Right lobe of liver (tissue), 6 donors: ENCODE results near the gene UBE2E2. TPM values are rescaled to one million over a fixed set of nuclear protein-coding genes. Genes with fewer than 3 reads are reported as not detected.
A peak's percentile ranks its signal among the peaks of the same experiment; 100 is the strongest.

ENCODE experiments used
- ATAC-seq, 4 donors: fragments of 200-7000 bp; cut with Tn5 transposase; one replicate each; pipeline ENCODE4 v1.9.1; 2020; ENCODE audit warnings: mild to moderate bottlenecking in 4 of 4, moderate library complexity in 4 of 4
- DNase-seq, 3 donors: peaks; one replicate each; pipeline ENCODE4 v3.0.0-alpha.2; 2020
- H3K27ac ChIP-seq, 3 donors: fragments of 200-600 bp; one replicate each; pipeline ENCODE4 v1.8.0; 2022
- H3K27me3 ChIP-seq, 2 donors: fragments of 200-600 bp; one replicate each; pipeline ENCODE4 v1.8.0; 2022
- H3K36me3 ChIP-seq, 4 donors: fragments of 200-600 bp; sonication (generic) in 1 of 4; one replicate each; pipeline versions ENCODE4 v1.5.1 to v1.8.0; 2017 to 2022; ENCODE audit warnings: control low read depth in 1 of 4
- H3K4me1 ChIP-seq, 4 donors: fragments of 200-600 bp; sonication (generic) in 1 of 4; one replicate each; pipeline versions ENCODE4 v1.5.1 to v1.8.0; 2017 to 2022; ENCODE audit warnings: control low read depth in 1 of 4
- H3K4me3 ChIP-seq, 3 donors: fragments of 200-600 bp; one replicate each; pipeline ENCODE4 v1.8.0; 2022
- H3K9me3 ChIP-seq, 4 donors: fragments of 200-600 bp; sonication (generic) in 1 of 4; one replicate each; pipeline versions ENCODE4 v1.5.1 to v1.8.0; 2017 to 2022; ENCODE audit warnings: control low read depth in 1 of 4
- POLR2A ChIP-seq: fragments of 450-650 bp; IDR thresholded peaks from one replicate; pipeline ENCODE4 v1.6.1; 2017; ENCODE audit warnings: antibody characterized with exemption, mild to moderate bottlenecking
- WGBS: methylation state at CpG from one replicate; pipeline ENCODE4 v1.1.6; 2018; ENCODE audit warnings: low coverage, low lambda C conversion rate; ENCODE audit not compliant: insufficient coverage; ENCODE audit errors: missing lambda C conversion rate; 5-methylcytosine and 5-hydroxymethylcytosine counted together
- intact Hi-C, 2 donors: fragments of 100-400 bp; cut with DNase I; formaldehyde crosslinking; loops; one replicate each; pipeline versions ENCODE4 v1.11.2 to v1.14.1; 2022
- total RNA-seq, 6 experiments: library from RNA; depleted of rRNA in 2 of 6; stranded (reverse); fragments of >200 nt in 2 of 6; fragmentation: NEBNext Ultra II Directional in 3 of 6; extraction: Animal tissue kit (Norgen Biotek cat#: 25700) in 3 of 6; gene quantifications; one replicate each; pipeline versions ENCODE4 v1.1.0 to v1.2.4, GENCODE V29; 2016 to 2023
- TF ChIP-seq, protein P1 (sequence below), 4 donors: fragments of 200-600 bp in 3 of 4; fragments of 450-650 bp in 1 of 4; IDR thresholded peaks; one replicate each; pipeline versions ENCODE4 v1.5.1 to v1.8.0; 2016 to 2022; ENCODE audit warnings: antibody characterized with exemption in 4 of 4, mild to moderate bottlenecking in 2 of 4
- donor health status: DM: no; HTN: yes; CAD: no.
- donor health status: DM: no; HTN: no; CAD: no.
- donor health status: DM: no; HTN: no; CAD: no.
- donor health status: DM: no; HTN: yes; CAD: no.
- donor health status: DM: no; HTN: yes; CAD: no.

The UBE2E2 gene
- total RNA-seq, 6 experiments from 2014 or later = 17.2 to 29.1 (median 18.1) TPM

DNA sequence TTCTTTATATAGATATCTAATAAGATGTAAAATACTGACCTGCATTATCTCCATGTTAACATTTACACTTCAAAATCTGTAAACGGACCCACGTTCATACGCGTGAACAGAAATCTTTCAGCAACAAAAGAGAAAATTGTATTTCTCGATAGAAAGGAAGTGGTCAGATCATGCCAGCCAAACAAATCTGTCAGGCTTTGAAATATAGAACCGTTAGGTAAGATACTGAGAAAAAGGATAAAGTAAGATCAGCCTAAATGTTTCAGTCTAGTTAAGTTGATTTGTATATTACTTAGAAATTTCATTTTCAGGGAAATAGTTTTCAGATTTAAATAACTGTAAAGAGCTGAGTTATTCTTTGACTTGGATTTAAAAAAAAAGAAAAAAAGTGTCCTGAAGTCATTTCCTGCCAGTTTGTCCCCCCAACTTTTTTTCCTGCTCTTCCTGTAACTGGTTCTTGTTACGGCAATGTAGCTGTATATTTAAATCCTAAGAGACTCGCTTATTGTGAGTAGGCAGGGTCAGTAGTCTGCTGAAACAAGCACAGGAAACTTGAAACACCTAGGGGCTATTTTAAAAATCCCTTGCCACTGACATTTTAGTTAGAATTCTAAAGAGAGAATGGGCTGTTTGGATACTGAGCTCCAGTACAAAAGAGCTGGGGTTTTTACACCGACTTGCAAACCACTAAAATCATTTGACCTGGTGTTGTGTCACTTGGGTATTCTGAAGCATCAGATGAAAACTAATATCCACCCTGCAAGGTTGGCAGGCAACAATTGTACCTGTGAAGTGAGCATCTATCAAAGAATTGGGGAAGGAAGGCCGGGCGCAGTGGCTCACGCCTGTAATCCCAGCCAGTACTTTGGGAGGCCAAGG lies 237.5 kb downstream of the UBE2E2 start:
- intact Hi-C loops = no loop called here
- Histone ChIP-seq H3K9me3 (no peaks in the 10 kb centered on the region), H3K27me3 (no peaks in the 10 kb centered on the region), H3K4me3 (no peak overlapping the region), H3K4me1 (no peaks in the 10 kb centered on the region), H3K36me3 (no peaks in the 10 kb centered on the region), H3K27ac (no peak overlapping the region)
- DNase-seq (no peak), ATAC-seq (peak in 1 of 4 donors; percentile 35)
- no peak for TF ChIP-seq POLR2A
- TF ChIP-seq, protein P1, sequence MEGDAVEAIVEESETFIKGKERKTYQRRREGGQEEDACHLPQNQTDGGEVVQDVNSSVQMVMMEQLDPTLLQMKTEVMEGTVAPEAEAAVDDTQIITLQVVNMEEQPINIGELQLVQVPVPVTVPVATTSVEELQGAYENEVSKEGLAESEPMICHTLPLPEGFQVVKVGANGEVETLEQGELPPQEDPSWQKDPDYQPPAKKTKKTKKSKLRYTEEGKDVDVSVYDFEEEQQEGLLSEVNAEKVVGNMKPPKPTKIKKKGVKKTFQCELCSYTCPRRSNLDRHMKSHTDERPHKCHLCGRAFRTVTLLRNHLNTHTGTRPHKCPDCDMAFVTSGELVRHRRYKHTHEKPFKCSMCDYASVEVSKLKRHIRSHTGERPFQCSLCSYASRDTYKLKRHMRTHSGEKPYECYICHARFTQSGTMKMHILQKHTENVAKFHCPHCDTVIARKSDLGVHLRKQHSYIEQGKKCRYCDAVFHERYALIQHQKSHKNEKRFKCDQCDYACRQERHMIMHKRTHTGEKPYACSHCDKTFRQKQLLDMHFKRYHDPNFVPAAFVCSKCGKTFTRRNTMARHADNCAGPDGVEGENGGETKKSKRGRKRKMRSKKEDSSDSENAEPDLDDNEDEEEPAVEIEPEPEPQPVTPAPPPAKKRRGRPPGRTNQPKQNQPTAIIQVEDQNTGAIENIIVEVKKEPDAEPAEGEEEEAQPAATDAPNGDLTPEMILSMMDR (IDR thresholded peaks at IDR 0.05) = no peak
- 64% methylated on average over 10 of the region's 12 CpGs for WGBS

DNA sequence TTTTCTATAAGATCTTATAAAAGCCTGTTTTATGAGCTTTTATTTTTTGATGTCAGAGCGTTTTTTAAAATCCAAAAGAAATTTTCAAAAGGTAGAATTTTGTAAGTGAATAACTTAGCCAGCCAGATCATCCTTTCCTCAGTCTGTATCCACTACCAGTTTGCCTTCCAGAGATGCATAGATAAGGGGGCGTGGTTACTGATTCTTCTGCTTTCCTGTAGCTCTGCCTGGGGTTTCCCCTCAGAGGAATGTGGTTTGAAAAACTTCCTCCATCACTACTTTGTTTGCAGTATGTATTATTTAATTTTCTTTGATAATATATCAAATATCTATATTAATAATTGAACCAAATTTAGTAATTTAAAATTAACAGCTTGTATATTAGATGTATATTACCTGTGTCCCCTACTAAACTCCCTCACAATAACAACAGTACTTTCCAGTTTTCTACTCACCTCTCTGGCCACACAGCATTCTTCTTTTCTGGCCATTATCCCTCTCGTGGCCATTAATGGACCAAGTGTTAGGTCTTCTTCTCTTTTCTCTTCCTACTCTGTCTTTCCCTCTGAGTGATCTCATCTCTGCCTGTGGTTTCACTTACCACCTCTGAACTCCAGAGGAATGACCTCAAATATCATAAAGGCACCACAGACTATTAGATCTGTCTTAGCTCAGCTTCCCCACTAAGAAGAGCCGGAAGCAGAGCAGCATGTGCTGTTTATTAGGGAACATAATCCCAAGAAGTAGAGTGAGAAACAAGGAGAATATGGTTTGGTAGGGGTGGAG lies 239.7 kb downstream of the UBE2E2 start:
- intact Hi-C loops = no loop called here
- WGBS = 53% methylated on average over 4 of the region's 4 CpGs
- ATAC-seq (peak in 1 of 4 donors; percentile 39), DNase-seq (no peak)
- H3K27me3 ChIP-seq = no peaks in the 10 kb centered on the region
- no peaks in the 10 kb centered on the region for H3K9me3 ChIP-seq
- H3K4me3 ChIP-seq = no peak overlapping the region
- no peak overlapping the region for H3K27ac ChIP-seq
- no peaks in the 10 kb centered on the region for H3K36me3 ChIP-seq
- peaks cover 0 to 1% (median 0%) of the 10 kb centered on the region in 4 donors for H3K4me1 ChIP-seq
- TF ChIP-seq, protein P1 (IDR thresholded peaks at IDR 0.05) = no peak

DNA sequence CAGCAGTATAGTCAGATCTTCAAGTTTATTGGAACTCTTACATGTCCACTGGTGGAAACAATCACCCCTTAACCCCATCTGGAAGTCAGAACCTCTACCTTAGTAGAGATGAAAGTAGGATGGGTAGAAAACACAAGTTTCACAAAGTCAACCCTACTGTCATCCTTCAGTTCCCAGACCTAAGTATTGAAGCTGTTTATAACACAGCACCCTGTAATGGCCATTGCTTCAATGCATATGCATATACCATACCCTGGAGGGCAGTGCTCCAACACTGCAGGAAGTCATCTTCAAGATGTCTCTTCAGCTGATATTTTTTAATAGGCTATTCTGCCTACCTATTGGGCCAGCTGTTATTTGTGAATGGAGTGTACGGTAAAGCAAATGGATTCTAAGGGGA lies 241.3 kb downstream of the UBE2E2 start:
- Histone ChIP-seq H3K9me3 (no peaks in the 10 kb centered on the region), H3K27me3 (no peaks in the 10 kb centered on the region), H3K36me3 (no peaks in the 10 kb centered on the region), H3K27ac (no peak overlapping the region), H3K4me1 (peaks cover 0 to 2% (median 0%) of the 10 kb centered on the region in 4 donors), H3K4me3 (no peak overlapping the region)
- ATAC-seq = no peak
- intact Hi-C loops = no loop called here
- no peak for DNase-seq
- 86% methylated on average over 1 of the region's 1 CpG for WGBS
- TF ChIP-seq POLR2A = no peak

DNA sequence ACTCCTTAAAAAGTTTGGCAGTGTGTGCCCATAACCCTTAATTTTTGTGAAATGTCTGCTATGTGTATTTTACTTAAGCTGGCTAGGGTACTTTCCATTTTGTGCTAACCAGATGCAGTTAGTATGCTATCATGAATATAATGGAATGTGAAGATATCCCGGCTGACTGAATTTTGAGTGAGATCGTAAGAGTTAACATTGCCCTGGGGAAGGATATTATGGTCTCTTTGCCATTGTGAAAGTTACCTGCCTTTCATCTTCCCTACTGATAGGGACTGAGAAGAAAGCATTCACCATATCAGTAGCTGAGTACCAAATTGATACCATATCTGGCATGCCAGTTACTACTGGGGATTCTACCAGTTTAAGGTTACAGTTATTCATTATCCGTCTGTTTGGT lies 243.2 kb downstream of the UBE2E2 start:
- H3K27me3 ChIP-seq = no peaks in the 10 kb centered on the region
- ATAC-seq (no peak), DNase-seq (no peak)
- no peak overlapping the region for H3K4me3 ChIP-seq
- WGBS = 96% methylated on average over 3 of the region's 3 CpGs
- no peaks in the 10 kb centered on the region for H3K36me3 ChIP-seq
- TF ChIP-seq POLR2A = no peak
- TF ChIP-seq, protein P1 (IDR thresholded peaks at IDR 0.05) = no peak
- intact Hi-C loops = no loop called here
- no peaks in the 10 kb centered on the region for H3K9me3 ChIP-seq
- H3K4me1 ChIP-seq = peaks cover 0 to 2% (median 0%) of the 10 kb centered on the region in 4 donors
- H3K27ac ChIP-seq = no peak overlapping the region
